PC-3 (cell line): ENCODE data around the gene PEX11G.

Experiments
- EZH2 ChIP-seq: fragments of 300-600 bp; sonication (generic); IDR thresholded peaks from one replicate; pipeline ENCODE4 v1.6.1; 2017; ENCODE audit warnings: antibody characterized with exemption, mild to moderate bottlenecking, low read length; ENCODE audit not compliant: unreplicated experiment
- EZH2phosphoT487 ChIP-seq: fragments of 300-600 bp; sonication (generic); IDR thresholded peaks from 2 replicates; pipeline ENCODE4 v1.6.1; 2018; ENCODE audit warnings: mild to moderate bottlenecking, antibody characterized with exemption, low read length, borderline replicate concordance
- TF ChIP-seq, protein P1 (sequence below): fragments of 300-600 bp; sonication (generic); conservative IDR thresholded peaks from 2 replicates; pipeline ENCODE4 v1.5.1; 2017; ENCODE audit warnings: antibody characterized with exemption, low read depth, mild to moderate bottlenecking, low read length

DNA sequence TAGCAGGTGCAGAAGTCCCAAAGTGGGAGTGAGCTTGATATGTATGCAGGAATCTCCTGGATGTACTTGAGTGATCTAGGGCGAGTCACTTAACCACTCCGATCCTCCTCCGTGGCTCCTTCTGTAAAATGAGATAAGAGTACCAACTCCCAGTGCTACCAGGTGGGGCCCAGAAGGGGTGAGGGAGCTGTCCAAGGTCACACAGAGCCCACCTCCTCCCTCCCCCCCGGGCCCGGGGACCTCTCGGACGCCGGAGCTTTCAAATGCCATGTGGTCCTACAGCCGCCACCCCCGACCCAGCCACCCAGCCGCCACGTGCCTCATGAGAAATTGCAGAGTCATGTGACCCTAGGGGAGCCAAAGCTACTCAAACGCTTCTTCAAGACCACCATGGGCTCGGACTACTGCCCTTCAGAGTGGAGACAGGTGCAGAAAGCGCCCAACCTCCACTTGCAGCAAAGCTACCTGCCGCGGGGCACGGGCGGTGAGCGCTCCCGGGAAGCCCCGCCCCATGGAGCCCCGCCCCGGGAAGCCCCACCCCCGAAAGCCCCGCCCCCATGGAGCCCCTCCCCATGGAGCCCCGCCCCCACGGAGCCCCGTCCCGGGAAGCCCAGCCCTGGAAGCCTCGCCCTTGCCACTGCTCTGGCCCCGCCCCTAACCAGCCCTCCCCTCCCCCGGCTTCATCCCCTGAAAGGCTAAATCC is 17.0 kb upstream of the PEX11G start:
- TF ChIP-seq, protein P1, sequence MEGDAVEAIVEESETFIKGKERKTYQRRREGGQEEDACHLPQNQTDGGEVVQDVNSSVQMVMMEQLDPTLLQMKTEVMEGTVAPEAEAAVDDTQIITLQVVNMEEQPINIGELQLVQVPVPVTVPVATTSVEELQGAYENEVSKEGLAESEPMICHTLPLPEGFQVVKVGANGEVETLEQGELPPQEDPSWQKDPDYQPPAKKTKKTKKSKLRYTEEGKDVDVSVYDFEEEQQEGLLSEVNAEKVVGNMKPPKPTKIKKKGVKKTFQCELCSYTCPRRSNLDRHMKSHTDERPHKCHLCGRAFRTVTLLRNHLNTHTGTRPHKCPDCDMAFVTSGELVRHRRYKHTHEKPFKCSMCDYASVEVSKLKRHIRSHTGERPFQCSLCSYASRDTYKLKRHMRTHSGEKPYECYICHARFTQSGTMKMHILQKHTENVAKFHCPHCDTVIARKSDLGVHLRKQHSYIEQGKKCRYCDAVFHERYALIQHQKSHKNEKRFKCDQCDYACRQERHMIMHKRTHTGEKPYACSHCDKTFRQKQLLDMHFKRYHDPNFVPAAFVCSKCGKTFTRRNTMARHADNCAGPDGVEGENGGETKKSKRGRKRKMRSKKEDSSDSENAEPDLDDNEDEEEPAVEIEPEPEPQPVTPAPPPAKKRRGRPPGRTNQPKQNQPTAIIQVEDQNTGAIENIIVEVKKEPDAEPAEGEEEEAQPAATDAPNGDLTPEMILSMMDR: no peak
- TF ChIP-seq EZH2 (no peak), EZH2phosphoT487 (no peak)
